ENCODE data around the gene RAB7B.

RAB7B gene

GRCh38 chr1:205934788-205935187, 68.4 kb downstream of the RAB7B start:
- TF ChIP-seq TAF1 (IDR thresholded peaks at IDR 0.05; ENCODE audit: borderline replicate concordance, insufficient read depth, low read length) (no peak), SIN3A (IDR thresholded peaks at IDR 0.05; ENCODE audit: borderline replicate concordance, insufficient read depth, low read length) (no peak), REST (IDR thresholded peaks at IDR 0.05; ENCODE audit: insufficient read depth in 1 of 2, low read depth in 2 of 2, low read length in 2 of 2) (no peak), POLR2AphosphoS5 (IDR thresholded peaks at IDR 0.05; ENCODE audit: low read depth, low read length) (no peak), FOXP2 (optimal IDR thresholded peaks at IDR 0.05; ENCODE audit: borderline replicate concordance, extremely low read depth, extremely low read length, insufficient read depth) (no peak)

GRCh38 chr1:205933671-205934618, 69.2 kb downstream of the RAB7B start:
- no peak for TF ChIP-seq SIN3A (IDR thresholded peaks at IDR 0.05; ENCODE audit: borderline replicate concordance, insufficient read depth, low read length)
- no peak for TF ChIP-seq FOXP2 (optimal IDR thresholded peaks at IDR 0.05; ENCODE audit: borderline replicate concordance, extremely low read depth, extremely low read length, insufficient read depth)
- TF ChIP-seq REST (IDR thresholded peaks at IDR 0.05; ENCODE audit: insufficient read depth in 1 of 2, low read depth in 2 of 2, low read length in 2 of 2) = no peak
- TF ChIP-seq POLR2AphosphoS5 (IDR thresholded peaks at IDR 0.05; ENCODE audit: low read depth, low read length) = no peak
- TF ChIP-seq TAF1 (IDR thresholded peaks at IDR 0.05; ENCODE audit: borderline replicate concordance, insufficient read depth, low read length) = no peak

GRCh38 chr1:205932776-205933175, 70.4 kb downstream of the RAB7B start:
- TF ChIP-seq REST (IDR thresholded peaks at IDR 0.05; ENCODE audit: insufficient read depth in 1 of 2, low read depth in 2 of 2, low read length in 2 of 2) (no peak), SIN3A (IDR thresholded peaks at IDR 0.05; ENCODE audit: borderline replicate concordance, insufficient read depth, low read length) (no peak), FOXP2 (optimal IDR thresholded peaks at IDR 0.05; ENCODE audit: borderline replicate concordance, extremely low read depth, extremely low read length, insufficient read depth) (no peak), POLR2AphosphoS5 (IDR thresholded peaks at IDR 0.05; ENCODE audit: low read depth, low read length) (no peak), TAF1 (IDR thresholded peaks at IDR 0.05; ENCODE audit: borderline replicate concordance, insufficient read depth, low read length) (no peak)

GRCh38 chr1:205930799-205931281, 72.4 kb downstream of the RAB7B start:
- TF ChIP-seq SIN3A (IDR thresholded peaks at IDR 0.05; ENCODE audit: borderline replicate concordance, insufficient read depth, low read length) (no peak), TAF1 (IDR thresholded peaks at IDR 0.05; ENCODE audit: borderline replicate concordance, insufficient read depth, low read length) (no peak), FOXP2 (optimal IDR thresholded peaks at IDR 0.05; ENCODE audit: borderline replicate concordance, extremely low read depth, extremely low read length, insufficient read depth) (no peak), POLR2AphosphoS5 (IDR thresholded peaks at IDR 0.05; ENCODE audit: low read depth, low read length) (no peak), REST (IDR thresholded peaks at IDR 0.05; ENCODE audit: insufficient read depth in 1 of 2, low read depth in 2 of 2, low read length in 2 of 2) (no peak)
